Immature natural killer cell (primary cell): ENCODE data around the gene ERBIN. TPM values are rescaled to one million over a fixed set of nuclear protein-coding genes. Genes with fewer than 3 reads are reported as not detected.

Experiments used
- DNase-seq, 3 donors: peaks; one replicate each; pipeline ENCODE4 v3.0.0; 2022; ENCODE audit warnings: mixed read lengths in 1 of 3
- H3K27ac Mint-ChIP-seq, 6 donors: one replicate each; pipeline ENCODE4 v1.8.0; 2020; ENCODE audit warnings: mixed read lengths in 6 of 6, mild to moderate bottlenecking in 5 of 6, inconsistent platforms in 4 of 6, moderate library complexity in 3 of 6
- H3K27me3 Mint-ChIP-seq, 3 donors: one replicate each; pipeline ENCODE4 v1.8.0; 2020 to 2021; ENCODE audit warnings: low read depth in 3 of 3, mild to moderate bottlenecking in 3 of 3, mixed read lengths in 3 of 3, moderate library complexity in 3 of 3, inconsistent platforms in 1 of 3
- H3K36me3 Mint-ChIP-seq, 3 donors: one replicate each; pipeline ENCODE4 v1.8.0; 2020; ENCODE audit warnings: mixed read lengths in 3 of 3, inconsistent platforms in 2 of 3, mild to moderate bottlenecking in 2 of 3
- H3K4me1 Mint-ChIP-seq, 2 donors: one replicate each; pipeline ENCODE4 v1.8.0; 2020; ENCODE audit warnings: inconsistent platforms in 2 of 2, mild to moderate bottlenecking in 2 of 2, mixed read lengths in 2 of 2, moderate library complexity in 1 of 2
- H3K4me3 Mint-ChIP-seq, 5 donors: one replicate each; pipeline ENCODE4 v1.8.0; 2020; ENCODE audit warnings: mild to moderate bottlenecking in 5 of 5, mixed read lengths in 5 of 5, inconsistent platforms in 3 of 5, moderate library complexity in 3 of 5
- H3K9me3 Mint-ChIP-seq, 6 donors: one replicate each; pipeline ENCODE4 v1.8.0; 2020; ENCODE audit warnings: mild to moderate bottlenecking in 6 of 6, mixed read lengths in 6 of 6, inconsistent platforms in 4 of 6, moderate library complexity in 3 of 6
- polyA plus RNA-seq, 3 donors: library from polyadenylated mRNA; unstranded; fragments of 300-500 nt; fragmentation: Illumina TruSeq; gene quantifications; one replicate each; pipeline ENCODE4 v1.2.3, GENCODE V29; 2021

ERBIN gene
- polyA plus RNA-seq, 3 donors from 2014 or later: 38.3 to 75.1 (median 40.6) TPM

DNA sequence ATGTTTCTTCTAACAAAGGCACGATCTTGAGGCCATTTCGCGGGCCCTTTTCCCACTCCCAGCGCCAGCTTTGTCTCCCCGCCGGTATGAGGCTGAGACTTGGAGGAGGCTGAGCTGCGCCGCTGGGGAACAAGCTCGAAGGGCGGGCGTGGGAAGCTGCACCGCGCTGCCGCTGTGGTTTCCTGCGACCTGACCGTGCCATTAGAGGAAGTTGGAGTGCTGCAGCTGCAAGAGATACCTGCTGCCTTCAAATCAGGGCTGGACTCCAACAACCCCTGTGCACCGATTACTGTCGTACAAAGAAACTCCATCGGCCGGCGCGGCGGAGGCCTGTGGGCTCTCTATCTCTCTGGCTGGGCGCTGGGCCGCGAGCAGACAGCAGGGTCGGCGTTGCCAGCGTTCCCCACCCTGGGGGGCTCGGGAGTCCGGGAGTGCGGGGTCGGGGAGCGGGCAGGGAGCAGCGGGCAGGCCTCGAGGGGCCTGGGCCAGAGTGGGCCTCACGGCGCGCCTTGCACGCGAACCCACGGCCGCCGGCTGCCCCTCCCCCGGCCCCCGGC, 1.3 kb upstream of the ERBIN start:
- Mint-ChIP-seq H3K27ac (peak overlapping the region; percentile 91 to 98 (median 94)), H3K36me3 (peaks cover 0 to 3% (median 0%) of the 10 kb centered on the region in 3 donors), H3K4me3 (peak overlapping the region; percentile 84 to 94 (median 89)), H3K9me3 (no peaks in the 10 kb centered on the region), H3K27me3 (peaks cover 16 to 21% (median 19%) of the 10 kb centered on the region in 3 donors), H3K4me1 (peaks cover 45 to 54% of the 10 kb centered on the region in 2 donors)
- DNase-seq: peak; percentile 80 to 82 (median 82)

- peak overlapping the region; percentile 90 to 99 (median 94) for H3K27ac Mint-ChIP-seq
- H3K4me3 Mint-ChIP-seq: peak overlapping the region; percentile 84 to 99 (median 94)
- no peaks in the 10 kb centered on the region for H3K9me3 Mint-ChIP-seq
- peaks cover 0 to 7% (median 3%) of the 10 kb centered on the region in 3 donors for H3K36me3 Mint-ChIP-seq
- peaks cover 51 to 60% of the 10 kb centered on the region in 2 donors for H3K4me1 Mint-ChIP-seq
- DNase-seq: peak; percentile 89
- peaks cover 16 to 24% (median 19%) of the 10 kb centered on the region in 3 donors for H3K27me3 Mint-ChIP-seq
Observed at GRCh38 chr5:65925601-65926275, 637 bp upstream of the ERBIN start.

GRCh38 chr5:65926893-65927292, 518 bp downstream of the ERBIN start:
- peaks cover 58 to 71% of the 10 kb centered on the region in 2 donors for H3K4me1 Mint-ChIP-seq
- peak overlapping the region; percentile 98 to 99 (median 99) for H3K4me3 Mint-ChIP-seq
- peak overlapping the region; percentile 92 to 98 (median 94) for H3K27ac Mint-ChIP-seq
- H3K9me3 Mint-ChIP-seq: no peaks in the 10 kb centered on the region
- H3K36me3 Mint-ChIP-seq: peaks cover 0 to 8% (median 4%) of the 10 kb centered on the region in 3 donors
- peaks cover 16 to 24% (median 19%) of the 10 kb centered on the region in 3 donors for H3K27me3 Mint-ChIP-seq
- peak; percentile 9 to 17 (median 13) for DNase-seq

GRCh38 chr5:65927503-65928321, 1.3 kb downstream of the ERBIN start:
- peaks cover 64 to 78% of the 10 kb centered on the region in 2 donors for H3K4me1 Mint-ChIP-seq
- peak overlapping the region; percentile 92 to 98 (median 94) for H3K27ac Mint-ChIP-seq
- peak; percentile 38 to 42 (median 39) for DNase-seq
- peaks cover 0 to 8% (median 4%) of the 10 kb centered on the region in 3 donors for H3K36me3 Mint-ChIP-seq
- peaks cover 16 to 24% (median 19%) of the 10 kb centered on the region in 3 donors for H3K27me3 Mint-ChIP-seq
- peak overlapping the region; percentile 98 to 99 (median 99) for H3K4me3 Mint-ChIP-seq
- no peaks in the 10 kb centered on the region for H3K9me3 Mint-ChIP-seq

GRCh38 chr5:65928322-65928752, 2.0 kb downstream of the ERBIN start:
- H3K4me3 Mint-ChIP-seq: peak overlapping the region; percentile 98 to 99 (median 99)
- peaks cover 67 to 79% of the 10 kb centered on the region in 2 donors for H3K4me1 Mint-ChIP-seq
- DNase-seq: no peak

DNA sequence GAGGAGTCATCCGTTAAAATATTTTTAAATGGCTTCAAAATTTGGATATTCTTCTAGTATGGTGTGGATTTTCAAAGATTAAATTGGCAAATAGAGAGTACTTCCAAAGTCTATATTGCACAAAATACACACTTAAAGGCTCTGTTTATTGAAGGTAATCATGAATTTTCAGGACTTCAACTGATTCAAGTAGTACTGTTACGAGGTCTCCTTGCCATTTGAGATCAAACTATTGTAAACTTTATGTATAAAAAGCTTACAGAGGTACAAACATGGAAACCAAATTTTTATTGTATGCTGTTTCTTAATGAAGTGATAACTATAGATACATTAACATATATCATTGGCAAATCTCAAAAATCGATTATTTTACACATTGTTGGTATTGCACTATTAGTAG, 2.5 kb downstream of the ERBIN start:
- Mint-ChIP-seq H3K27me3 (peaks cover 16 to 24% (median 19%) of the 10 kb centered on the region in 3 donors), H3K4me1 (peaks cover 64 to 79% of the 10 kb centered on the region in 2 donors), H3K9me3 (no peaks in the 10 kb centered on the region), H3K4me3 (peak overlapping the region; percentile 98 to 99 (median 99)), H3K36me3 (peaks cover 0 to 12% (median 8%) of the 10 kb centered on the region in 3 donors), H3K27ac (no peak overlapping the region)
- no peak for DNase-seq

More at GRCh38 chr5:65928322-65928752, 2.0 kb downstream of the ERBIN start:
- Mint-ChIP-seq H3K36me3 (peaks cover 0 to 10% (median 8%) of the 10 kb centered on the region in 3 donors), H3K27ac (peak overlapping the region; percentile 92 to 98 (median 94)), H3K27me3 (peaks cover 16 to 24% (median 19%) of the 10 kb centered on the region in 3 donors), H3K9me3 (no peaks in the 10 kb centered on the region)

GRCh38 chr5:65932676-65933075, 6.3 kb downstream of the ERBIN start:
- H3K4me3 Mint-ChIP-seq: peak overlapping the region; percentile 2 to 73 (median 41)
- H3K9me3 Mint-ChIP-seq: no peaks in the 10 kb centered on the region
- H3K27ac Mint-ChIP-seq: peak overlapping the region in 5 of 6 donors; percentile 8 to 67 (median 57)
- DNase-seq: no peak
- peaks cover 0 to 4% (median 1%) of the 10 kb centered on the region in 3 donors for H3K27me3 Mint-ChIP-seq
- H3K36me3 Mint-ChIP-seq: peaks cover 0 to 12% (median 4%) of the 10 kb centered on the region in 3 donors
- peaks cover 86 to 98% of the 10 kb centered on the region in 2 donors for H3K4me1 Mint-ChIP-seq

GRCh38 chr5:65933295-65933694, 6.9 kb downstream of the ERBIN start:
- Mint-ChIP-seq H3K4me1 (peaks cover 84 to 98% of the 10 kb centered on the region in 2 donors), H3K27ac (peak overlapping the region; percentile 8 to 67 (median 58)), H3K4me3 (peak overlapping the region; percentile 2 to 73 (median 41)), H3K36me3 (peaks cover 0 to 12% (median 4%) of the 10 kb centered on the region in 3 donors), H3K27me3 (peaks cover 0 to 4% (median 1%) of the 10 kb centered on the region in 3 donors), H3K9me3 (no peaks in the 10 kb centered on the region)
- no peak for DNase-seq

DNA sequence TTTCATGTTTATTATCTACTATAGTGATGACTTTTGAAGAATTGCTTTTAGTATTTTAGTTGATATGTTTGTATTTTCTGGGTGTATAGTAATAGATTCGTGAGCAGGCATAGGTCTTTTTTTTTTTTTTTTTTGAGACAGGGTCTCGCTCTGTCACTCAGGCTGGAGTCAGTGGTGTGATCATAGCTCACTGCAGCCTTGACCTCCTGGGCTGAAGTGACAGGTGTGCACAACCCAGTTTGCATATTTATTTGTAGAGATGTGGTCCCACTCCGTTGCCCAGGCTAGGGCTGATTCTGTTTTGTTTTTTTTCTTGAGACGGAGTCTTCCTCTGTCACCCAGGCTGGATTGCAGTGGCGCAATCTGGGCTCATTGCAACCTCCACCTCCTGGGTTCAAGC, 11.9 kb downstream of the ERBIN start:
- peaks cover 0 to 3% (median 0%) of the 10 kb centered on the region in 6 donors for H3K9me3 Mint-ChIP-seq
- no peak for DNase-seq
- peak overlapping the region in 3 of 6 donors; percentile 28 to 53 (median 51) for H3K27ac Mint-ChIP-seq
- peak overlapping the region in 3 of 5 donors; percentile 9 to 19 (median 14) for H3K4me3 Mint-ChIP-seq
- H3K4me1 Mint-ChIP-seq: peaks cover 68 to 83% of the 10 kb centered on the region in 2 donors
- peaks cover 0 to 7% (median 3%) of the 10 kb centered on the region in 3 donors for H3K36me3 Mint-ChIP-seq
- no peaks in the 10 kb centered on the region for H3K27me3 Mint-ChIP-seq

DNA sequence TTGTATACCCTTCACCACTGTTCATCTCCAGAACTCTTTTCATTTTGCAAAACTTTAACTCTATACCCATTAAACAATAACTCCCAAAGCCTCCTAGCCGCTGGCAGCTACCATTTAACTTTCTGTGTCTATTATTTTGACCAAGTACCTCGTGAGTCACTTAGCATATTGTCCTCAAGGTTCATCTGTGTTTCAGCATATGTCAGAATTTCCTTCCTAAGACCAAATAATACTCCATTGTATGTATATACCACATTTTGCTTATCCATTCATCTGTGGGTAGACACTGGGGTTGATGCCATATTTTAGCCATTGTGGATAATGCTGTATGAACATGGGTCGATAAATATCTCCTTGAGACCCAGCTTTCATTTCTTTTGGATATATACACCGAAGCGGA, 17.4 kb downstream of the ERBIN start:
- Mint-ChIP-seq H3K9me3 (peaks cover 0 to 3% (median 0%) of the 10 kb centered on the region in 6 donors), H3K36me3 (peaks cover 0 to 6% (median 0%) of the 10 kb centered on the region in 3 donors), H3K27me3 (peaks cover 0 to 2% (median 0%) of the 10 kb centered on the region in 3 donors), H3K27ac (peak overlapping the region in 3 of 6 donors; percentile 9 to 54 (median 11)), H3K4me1 (peaks cover 60 to 81% of the 10 kb centered on the region in 2 donors), H3K4me3 (no peak overlapping the region)
- DNase-seq: no peak

DNA sequence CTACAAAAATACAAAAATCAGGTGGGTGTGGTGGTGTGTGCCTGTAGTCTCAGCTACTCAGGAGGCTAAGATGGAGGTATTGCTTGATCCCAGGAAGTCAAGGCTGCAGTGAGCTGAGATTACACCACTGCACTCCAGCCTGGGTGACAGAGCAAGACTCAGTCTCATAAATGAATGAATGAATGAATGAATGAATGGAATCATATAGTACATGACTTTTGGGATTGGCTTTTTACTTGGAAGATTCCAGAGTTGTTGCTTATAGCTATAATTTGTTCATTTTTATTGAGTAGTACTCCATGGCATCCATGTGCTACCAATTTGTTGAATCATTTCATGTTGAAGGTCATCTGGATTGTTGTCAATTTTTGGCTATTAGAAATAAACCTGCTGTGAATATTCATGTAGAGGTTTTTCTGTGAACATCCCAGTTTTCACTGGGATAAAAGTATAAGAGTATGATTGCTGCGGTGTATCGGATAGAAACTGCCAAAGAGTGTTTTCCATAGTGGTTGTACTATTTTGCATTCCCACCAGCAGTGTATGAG, 19.9 kb downstream of the ERBIN start:
- Mint-ChIP-seq H3K4me1 (peaks cover 73 to 92% of the 10 kb centered on the region in 2 donors), H3K4me3 (peak overlapping the region in 1 of 5 donors; percentile 14), H3K9me3 (no peaks in the 10 kb centered on the region), H3K36me3 (no peaks in the 10 kb centered on the region), H3K27ac (peak overlapping the region in 2 of 6 donors; percentile 28 to 52), H3K27me3 (peaks cover 0 to 2% (median 2%) of the 10 kb centered on the region in 3 donors)
- DNase-seq: no peak

- Mint-ChIP-seq H3K27ac (peak overlapping the region in 1 of 6 donors; percentile 40), H3K36me3 (no peaks in the 10 kb centered on the region), H3K27me3 (peaks cover 0 to 2% (median 2%) of the 10 kb centered on the region in 3 donors), H3K4me3 (no peak overlapping the region), H3K9me3 (no peaks in the 10 kb centered on the region), H3K4me1 (peaks cover 70 to 91% of the 10 kb centered on the region in 2 donors)
- no peak for DNase-seq
Observed at GRCh38 chr5:65948115-65948747, 21.9 kb downstream of the ERBIN start.
